HG03520 (cell line): ENCODE results near the gene QRICH1.

ENCODE experiments used
- ATAC-seq: cut with Tn5 transposase; IDR thresholded peaks from one replicate; pipeline ENCODE4 v1.9.1; 2021; ENCODE audit warnings: mild to moderate bottlenecking, moderate library complexity; ENCODE audit not compliant: unreplicated experiment

The QRICH1 gene

DNA sequence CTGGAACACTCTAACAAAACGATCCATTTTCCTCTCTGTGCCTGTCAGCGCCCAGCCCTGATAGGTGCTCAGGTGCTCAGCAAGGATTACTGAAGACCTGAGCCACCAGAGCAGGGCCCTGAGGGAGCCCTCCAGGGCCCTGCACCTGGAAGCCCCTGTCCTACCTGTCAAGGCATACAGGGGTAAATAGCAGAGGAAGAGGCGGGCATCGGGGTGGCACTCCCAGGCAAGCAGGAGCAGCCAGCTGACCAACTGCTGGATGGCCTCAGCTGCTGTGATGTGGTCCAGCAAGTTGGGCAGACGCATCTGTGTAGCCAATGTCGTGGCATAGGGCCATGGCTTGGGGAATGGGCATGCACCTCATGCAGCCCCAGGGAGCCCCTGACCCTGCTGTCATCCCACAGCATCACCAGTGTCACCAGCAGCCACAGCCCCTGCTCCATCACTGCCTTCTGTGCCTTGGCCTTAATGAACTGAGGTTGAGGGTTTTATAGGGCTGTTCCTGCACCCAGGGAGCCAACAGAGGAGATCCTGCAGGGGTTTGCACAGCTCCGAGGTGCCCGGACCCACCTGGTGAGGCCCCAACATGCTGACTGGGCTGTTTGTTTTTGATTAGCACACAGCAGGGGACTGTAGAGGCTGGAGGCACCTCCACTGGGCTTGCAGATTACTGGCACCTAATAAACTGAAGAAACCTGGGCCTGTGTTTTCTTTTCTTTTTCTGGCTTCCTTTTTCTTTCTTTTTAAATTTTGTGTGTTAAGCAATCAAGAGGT lies 94.6 kb downstream of the QRICH1 start:
- ATAC-seq: no peak

DNA sequence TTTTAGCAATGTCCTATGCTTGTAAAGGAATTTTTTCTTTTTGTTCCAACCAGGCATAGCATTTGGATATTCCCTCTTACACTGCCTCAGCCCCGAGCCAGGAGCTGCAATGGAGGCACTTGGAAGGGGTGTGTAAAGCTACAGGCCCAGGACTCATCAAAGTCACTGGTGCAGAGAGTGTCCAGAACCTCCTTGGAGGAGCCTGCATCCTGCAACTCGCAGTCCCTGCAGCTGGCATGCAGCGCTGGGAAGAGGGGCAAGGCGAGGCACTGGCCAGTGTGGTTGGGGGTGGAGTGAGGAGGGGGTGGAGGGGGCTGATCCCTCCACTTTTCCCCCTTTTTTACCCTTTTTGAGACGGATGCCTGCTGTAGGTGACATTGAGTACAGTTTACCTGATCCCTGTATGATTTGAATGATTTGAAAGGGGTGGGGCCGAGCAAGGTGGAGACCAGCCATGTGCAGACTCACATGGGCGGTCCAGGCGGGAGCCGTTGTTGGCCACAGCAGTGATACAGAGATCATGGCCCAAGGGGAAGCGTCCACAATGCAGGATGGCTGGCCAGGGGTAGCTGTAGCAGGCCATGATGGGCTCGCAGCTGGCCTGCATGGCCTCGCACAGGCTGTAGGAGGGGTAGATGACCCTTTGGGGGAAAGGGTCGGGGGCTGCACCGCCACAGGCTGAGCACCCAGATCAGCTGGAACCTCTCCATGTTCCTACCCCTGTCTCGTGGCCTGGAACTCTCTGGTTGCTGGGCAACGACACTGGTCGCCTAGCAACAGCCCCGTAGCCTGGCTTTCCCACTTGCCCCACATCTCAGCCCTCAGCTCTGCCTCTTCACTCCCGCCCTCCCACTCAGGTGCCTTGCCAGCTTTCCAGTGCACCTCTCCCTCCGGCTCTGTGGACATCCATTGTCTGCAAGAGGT lies 95.9 kb downstream of the QRICH1 start:
- ATAC-seq: no peak

DNA sequence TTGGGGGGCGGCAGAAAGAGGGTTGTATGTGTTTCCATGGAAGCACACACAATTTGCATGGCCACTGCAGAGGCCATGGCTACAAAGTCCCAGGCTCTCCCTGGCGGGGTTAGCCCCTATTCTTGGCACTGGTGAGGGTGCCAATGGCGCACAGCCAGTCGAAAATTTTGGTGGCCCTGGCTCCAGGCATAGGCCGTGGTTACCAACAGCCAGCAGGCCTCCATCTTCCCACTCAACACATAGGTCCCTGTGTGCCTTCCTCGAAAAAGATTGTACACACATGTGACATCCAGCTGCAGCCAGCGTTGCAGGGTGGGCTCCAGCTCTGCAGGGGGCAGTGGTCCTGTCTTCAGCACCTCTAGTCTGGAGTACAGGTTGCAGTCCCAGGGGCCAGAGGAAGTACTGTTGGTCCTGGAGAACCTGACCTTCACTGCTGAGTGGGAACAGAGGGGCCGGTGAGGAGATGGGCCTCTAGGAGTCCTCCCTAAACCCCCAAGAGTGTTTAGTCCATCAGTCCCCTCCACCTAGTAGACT lies 96.7 kb downstream of the QRICH1 start:
- ATAC-seq: no peak

DNA sequence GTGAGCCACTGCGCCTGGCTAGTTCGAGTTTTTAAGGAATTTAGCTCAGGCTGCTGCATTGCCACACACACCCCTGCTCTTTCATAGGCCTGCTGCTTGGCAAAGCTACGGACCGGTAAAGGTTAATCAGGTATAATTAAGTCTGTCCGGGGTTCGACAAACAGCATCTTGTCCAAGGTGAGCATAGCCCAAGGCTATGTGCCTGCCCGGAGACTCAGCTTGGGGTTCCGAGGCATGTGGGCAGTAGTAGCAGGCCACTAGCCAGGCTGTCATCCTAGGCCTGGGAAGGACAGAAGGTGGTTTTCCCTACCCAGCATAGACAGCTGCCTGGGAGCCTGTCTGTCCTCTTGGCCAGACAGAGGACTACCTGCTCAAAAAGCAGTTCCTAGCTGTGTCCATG lies 97.2 kb downstream of the QRICH1 start:
- ATAC-seq: no peak

DNA sequence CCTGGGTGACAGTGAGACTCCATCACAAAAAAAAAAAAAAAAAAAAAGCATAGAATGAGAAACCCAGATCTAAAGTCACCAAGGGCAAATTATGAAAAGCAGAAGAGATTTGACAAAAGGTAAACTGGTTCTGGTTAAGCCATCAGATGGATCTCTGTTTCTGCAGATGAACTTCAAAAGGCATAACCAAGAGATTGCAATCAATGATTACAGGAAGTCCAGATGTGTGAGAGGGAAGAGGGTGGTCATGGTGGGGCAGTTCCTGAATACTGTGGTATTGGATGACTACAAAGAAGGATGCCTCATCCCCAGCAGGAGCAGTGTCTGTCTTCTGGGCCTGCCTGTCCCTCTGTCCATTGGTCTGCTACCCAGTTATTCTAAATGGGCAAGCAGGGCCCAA lies 100.0 kb downstream of the QRICH1 start:
- ATAC-seq: no peak

DNA sequence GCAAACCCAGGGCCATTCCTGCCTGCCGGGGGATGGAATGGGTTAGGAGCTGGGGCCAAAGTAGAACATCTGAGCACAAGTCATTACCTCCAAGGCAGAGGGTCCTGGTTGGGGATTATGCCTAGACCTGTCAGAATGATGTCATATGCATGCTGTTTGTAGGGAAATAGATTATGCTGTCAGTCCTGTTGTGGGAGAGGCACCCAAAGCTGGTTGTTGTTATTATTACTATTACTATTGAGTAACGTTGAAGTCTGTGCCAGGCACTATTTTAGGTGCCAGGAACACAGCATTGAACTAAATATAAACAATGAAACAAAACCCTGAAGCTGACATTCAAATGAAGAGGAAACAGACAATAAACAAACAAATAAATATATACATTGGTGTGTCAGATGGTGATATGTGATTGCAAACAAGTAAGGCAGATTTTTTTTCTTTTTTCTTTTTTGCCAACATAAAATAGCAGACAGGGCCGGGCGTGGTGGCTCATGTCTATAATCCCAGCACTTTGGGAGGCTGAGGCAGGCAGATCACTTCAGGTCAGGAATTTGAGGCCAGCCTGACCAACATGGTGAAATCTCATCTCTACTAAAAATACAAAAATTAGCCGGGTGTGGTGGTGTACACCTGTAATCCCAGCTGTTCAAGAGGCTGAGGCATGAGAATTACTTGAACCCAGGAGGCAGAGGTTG lies 101.9 kb downstream of the QRICH1 start:
- no peak for ATAC-seq

DNA sequence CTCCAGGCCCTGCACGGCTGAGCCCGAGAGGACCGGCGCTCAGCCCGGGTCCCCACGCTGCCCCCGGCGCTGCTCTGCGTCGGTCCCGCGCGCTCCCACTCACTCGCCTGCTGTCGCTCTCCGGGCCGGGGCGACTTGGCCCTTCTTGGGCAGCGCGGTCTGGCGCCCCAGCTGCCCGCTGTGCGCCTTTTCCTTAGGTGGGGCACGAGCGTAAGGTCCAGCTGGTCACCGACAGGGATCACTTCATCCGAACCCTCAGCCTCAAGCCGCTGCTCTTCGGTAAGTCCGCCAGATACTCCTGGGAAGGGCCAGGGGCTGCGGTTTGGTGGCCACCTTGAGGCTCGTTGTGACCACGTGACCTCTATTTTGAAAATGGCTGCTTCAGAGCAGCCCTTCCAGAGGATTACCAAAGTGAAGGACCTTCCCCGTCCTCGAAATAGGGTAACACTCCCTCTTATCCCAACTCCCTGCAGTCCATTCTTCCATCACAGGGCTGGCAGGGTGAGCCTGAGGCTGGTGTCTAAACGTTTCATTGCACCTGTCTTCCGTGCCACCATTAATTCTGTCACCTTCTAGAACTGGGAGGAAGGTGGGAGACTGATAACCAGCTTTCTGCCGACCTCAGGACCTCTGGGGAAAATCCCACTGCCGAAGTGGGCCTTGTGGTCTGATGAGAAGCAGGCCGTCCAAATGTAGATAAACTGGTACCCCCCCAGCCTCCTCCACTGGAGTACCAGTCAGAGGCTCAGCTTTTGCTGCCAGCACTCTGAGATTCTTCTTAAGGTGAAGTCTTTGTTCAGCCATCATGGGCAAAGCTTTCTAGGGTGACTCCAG lies 103.0 kb downstream of the QRICH1 start:
- ATAC-seq: peak; percentile 15

DNA sequence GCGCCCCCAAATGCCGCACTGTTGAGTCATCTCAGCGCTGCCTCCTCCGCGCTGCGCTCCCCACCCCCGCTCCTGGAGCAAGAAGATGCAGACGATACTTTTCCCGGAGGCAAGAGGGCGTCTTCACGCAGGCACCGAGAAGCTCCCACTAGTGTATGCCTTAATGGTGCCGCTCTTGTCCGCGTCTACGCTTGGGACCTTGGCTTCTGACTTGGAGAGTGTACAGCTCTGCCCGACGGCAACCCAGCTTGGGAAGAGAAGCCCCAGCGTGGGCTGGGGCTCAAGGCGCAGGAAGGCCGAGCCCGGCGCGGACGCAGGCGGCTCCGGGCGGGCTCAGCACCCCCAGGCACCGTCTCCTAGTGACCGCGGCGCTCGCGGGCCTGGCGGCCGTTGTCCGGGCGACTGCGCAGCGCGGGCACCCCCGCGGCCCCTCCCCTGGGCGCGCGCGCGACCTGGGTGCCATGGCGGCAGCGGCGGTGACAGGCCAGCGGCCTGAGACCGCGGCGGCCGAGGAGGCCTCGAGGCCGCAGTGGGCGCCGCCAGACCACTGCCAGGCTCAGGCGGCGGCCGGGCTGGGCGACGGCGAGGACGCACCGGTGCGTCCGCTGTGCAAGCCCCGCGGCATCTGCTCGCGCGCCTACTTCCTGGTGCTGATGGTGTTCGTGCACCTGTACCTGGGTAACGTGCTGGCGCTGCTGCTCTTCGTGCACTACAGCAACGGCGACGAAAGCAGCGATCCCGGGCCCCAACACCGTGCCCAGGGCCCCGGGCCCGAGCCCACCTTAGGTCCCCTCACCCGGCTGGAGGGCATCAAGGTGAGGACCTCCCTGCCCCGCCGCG lies 103.9 kb downstream of the QRICH1 start, which contains the start of gene P4HTM:
Gene P4HTM, plus strand, starts transcription at position 446 of the 840 bp plus-strand sequence. Its CDS starts 16 bp downstream, at position 462.
- ATAC-seq: peak; percentile 42

DNA sequence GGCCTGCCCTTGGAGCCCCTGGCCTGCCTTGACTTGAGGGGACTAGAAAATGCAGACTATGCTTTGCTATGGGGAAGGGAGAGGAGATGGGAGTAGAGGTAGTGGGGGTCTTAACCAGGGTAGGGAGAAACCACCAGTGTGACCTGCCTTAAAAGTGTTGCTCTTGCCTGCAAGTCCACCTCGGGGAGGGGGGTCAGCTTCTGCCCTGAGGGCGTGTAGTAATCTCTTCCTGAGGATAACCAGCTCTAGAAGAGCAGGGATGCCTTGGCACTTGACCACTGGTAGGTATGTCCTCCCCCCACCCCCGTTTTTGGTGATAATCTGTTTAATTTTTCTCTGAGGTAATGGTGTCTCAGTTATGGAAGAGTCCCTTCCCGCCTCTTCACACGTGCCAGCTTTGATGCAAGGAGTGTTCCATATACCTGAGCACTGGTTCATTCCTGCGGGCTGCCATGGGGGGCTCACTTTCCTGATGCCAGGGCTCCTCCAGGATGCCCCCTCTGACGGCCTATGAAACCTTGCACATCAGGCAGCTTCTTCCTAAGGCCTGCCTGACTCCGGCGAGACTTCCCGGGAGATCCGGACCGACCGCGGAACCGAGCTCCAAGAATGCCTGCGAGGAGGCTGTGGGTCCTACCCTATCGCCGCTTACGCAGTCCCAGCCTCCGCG lies 104.6 kb downstream of the QRICH1 start:
- ATAC-seq: no peak

DNA sequence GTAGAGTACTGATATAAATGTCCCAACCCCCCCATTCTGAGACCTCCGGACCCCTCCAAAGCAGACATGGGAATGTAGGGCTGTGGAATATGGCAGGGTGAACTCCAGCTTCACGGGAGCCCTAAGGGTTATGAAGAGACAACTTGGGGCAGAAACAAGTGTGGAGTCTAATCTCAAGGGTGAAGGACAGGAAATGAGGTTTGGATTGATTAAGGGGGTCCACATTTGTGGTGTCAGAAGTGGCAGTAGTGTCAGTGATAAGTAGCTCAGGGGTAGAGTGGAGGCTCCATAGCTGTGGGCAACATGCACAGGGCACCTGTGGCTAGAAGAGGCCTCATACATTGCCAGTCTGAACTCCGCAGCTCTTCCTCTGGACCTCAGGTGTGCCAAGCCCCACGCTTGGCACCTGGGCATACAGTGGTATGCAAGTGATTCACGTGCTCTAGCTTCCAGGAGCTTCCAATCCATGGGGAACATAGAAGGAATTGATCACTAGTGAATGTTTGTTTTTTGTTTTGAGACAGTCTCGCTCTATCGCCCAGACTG lies 108.0 kb downstream of the QRICH1 start:
- ATAC-seq: no peak

DNA sequence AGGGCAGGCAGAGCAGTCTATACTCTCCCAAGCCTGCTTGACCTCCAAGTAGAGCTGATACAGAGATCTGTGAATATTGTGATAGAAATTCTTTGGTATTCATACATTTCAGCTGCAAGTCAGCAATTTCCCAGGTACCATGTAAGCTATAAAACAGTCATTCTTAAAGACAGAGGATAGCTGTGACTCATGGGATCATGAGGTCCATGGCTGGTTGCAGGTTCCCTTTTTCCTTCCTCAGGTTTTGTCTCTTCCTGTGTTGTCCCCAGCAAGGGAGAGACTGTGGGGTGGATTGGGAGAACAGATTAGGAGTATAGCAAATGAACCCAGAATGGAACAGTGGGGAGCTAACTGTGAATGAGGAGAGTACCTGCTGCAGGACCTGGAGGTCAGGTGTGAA lies 109.2 kb downstream of the QRICH1 start:
- no peak for ATAC-seq

DNA sequence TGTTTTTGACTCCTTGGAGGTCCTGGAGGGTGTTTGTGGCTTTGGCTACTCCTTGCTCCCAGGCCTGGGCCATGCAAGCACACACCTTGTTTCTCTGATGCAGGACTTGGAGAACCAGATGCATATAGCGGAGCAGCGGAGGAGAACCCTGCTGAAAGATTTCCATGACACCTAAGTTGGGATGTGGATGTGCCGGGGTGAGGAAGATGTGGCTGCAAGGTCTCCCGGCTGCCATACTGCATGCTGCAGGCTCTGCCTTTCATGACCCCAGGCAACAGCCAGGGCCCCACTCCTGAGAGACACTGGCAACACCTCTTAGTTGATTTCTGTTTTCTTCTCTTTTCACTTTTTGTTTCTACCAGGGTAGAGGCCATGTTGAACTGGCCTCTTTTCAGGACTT lies 110.8 kb downstream of the QRICH1 start:
- ATAC-seq: no peak

DNA sequence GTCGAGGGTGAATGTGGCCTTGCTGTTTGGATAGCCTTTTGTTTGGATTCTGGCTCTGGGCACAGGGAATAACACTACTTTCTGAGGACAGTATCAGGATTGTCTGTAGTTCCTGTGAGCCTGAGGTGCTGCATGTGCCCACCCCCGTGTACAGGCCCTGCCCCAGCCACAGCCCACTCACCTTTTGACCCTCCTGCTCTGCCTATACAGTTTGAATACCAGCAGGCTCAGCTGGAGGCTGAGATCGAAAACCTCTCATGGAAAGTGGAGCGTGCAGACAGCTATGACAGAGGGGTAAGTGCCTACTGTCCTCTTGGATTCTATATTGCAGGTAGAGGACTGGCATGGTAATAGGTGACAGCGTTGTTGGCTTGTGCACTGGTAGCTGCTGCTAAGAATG lies 111.2 kb downstream of the QRICH1 start:
- no peak for ATAC-seq

DNA sequence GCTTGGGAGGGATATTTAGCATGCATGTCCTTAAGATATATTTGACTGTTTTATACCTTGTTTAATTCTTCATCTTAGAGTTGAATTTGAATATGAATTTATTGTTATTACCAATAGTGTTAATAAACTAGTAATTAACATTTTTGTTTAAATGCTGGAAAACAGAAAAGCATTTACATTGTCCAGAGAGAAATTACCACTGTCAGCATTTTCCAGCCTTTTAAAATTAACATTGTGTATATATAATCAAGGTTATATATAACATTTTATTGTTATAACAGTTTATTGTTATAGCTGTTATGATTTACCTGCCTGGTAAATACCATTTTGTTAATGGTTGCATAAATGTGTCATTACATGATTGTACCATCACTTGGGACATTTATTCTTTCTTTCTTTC lies 111.9 kb downstream of the QRICH1 start:
- ATAC-seq: no peak

DNA sequence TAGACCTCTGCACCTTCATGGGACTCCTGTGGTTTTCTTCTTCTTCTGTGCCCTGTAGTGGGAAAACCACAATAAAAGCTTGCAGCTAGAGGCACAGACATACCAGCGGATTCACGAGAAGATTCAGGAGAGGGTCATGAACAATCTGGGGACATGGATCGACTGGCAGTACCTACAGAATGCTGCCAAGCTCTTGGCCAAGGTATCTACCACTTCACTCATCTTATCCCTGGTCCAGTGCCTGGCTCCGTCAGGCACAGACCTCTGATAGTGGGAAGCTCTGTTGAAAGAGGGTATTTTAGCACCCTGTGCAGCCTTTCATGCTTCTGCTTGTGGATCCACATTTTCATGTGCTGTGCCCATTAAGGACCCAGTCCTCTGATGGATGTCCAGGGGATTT lies 113.6 kb downstream of the QRICH1 start:
- no peak for ATAC-seq
